HG03097 (cell line): ENCODE measurements around the gene KCNV2.
"Not testable (repeated sequence)": the region's sequence is repeated elsewhere in the genome, so short reads cannot be mapped to it uniquely, and the experiment has no call there.

ENCODE experiments used
- ATAC-seq: cut with Tn5 transposase; IDR thresholded peaks from one replicate; pipeline ENCODE4 v1.9.1; 2021; ENCODE audit not compliant: unreplicated experiment, low FRiP score

The KCNV2 gene

DNA sequence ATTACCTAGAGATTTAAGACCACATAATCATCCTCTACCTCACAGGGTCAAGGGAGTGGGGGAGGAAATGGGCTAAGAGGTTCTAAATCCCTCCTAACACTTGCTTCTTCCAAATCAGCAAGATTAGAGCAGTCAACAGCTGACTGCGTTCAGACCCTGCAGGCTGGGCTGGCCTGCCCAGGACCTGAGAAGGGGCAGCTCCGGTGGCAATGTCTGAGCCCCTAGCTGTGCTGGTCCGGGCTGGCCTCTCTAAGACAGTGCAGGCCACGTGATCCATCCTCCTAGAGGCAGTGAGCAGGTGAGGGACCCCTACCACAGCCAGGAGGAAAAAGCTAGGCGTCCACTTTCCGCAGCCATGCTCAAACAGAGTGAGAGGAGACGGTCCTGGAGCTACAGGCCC is at the start of gene KCNV2:
Gene KCNV2 (plus strand): TSS at position 126 of the 400 bp plus-strand sequence. CDS start 230 bp downstream, at position 356.
- no peak for ATAC-seq

DNA sequence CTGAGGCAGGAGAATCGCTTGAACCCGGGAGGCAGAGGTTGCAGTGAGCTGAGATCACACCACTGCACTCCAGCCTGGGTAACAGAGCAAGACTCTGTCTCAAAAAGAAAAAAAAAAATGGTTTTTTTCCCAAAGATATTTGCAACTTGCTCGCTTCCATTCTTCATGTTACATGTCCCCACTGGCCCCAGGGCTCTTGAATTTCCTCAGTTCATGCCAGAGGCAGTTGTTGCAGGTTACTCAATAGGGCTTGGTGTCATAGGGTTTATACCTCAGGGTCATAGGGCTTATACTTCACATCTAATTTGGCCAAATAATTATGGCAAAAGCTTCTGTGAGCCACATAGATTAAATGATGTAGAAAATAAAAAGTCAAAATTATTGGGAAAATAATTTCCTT is 44.1 kb upstream of the KCNV2 start:
- no peak for ATAC-seq

DNA sequence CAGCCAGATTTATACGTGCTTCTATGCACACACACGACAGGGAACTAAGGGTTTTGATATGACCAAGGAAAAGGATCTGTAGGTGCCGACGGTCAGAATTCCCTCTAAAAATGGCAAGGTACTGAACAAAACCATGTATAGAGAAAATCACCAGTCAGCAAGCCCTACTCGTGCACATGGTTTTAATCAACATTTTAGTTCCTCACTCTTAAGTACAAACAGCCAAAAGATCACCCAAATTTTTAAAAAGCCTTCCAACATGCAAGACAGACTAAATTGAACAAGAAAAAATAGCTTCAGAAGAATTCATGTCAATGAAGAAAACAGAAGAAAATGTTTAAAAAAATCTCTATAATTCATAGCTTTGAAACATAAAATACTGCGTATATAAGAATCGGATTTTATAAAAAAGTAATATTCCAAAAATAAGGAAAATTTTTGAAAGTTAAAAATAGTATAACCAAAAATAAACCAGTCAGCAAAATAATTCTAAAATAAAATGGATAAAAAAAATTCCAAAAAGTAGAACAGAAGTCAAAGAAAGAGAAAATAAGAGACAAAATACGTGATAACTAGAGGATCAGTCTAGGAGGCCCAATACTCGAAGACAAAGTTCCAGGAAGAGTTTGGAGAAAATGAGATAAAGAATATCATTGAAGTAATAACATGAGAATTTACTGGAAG is 43.0 kb upstream of the KCNV2 start:
- ATAC-seq: no peak

DNA sequence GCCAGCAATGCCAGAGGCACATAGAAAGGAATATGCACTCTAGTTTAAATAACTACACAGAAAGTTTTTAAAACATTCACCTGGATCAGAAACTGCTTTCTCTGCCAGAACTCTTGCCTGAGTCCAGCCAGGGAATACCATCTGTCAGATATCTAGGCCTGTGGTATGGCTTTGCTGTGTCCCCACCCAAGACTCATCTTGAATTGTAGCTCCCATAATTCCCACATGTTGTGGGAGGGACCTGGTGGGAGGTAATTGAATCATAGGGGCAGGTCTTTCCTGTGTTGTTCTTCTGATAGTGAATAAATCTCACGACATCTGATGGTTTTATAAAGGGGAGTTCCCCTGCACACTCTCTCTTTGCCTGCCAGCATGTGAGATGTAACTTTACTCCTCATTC is 41.5 kb upstream of the KCNV2 start:
- ATAC-seq: no peak

DNA sequence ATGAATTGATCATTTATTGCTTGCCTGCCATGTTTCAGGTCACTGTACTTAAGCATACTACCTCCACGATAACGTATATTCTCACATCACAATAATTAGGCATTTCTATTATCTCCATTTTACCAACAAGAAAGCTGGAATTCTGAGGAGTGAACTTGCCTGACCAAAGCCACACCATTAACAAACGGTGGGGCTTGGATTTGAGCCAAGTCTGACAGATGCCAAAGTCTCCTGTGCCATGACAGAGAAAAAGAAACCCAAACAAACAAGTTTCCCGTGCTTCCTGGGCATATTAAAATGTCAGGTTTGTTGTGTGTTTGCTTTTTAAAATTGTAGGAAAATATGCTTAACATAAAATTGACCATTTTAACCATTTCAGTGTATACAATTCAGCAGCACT is 40.8 kb upstream of the KCNV2 start:
- no peak for ATAC-seq

DNA sequence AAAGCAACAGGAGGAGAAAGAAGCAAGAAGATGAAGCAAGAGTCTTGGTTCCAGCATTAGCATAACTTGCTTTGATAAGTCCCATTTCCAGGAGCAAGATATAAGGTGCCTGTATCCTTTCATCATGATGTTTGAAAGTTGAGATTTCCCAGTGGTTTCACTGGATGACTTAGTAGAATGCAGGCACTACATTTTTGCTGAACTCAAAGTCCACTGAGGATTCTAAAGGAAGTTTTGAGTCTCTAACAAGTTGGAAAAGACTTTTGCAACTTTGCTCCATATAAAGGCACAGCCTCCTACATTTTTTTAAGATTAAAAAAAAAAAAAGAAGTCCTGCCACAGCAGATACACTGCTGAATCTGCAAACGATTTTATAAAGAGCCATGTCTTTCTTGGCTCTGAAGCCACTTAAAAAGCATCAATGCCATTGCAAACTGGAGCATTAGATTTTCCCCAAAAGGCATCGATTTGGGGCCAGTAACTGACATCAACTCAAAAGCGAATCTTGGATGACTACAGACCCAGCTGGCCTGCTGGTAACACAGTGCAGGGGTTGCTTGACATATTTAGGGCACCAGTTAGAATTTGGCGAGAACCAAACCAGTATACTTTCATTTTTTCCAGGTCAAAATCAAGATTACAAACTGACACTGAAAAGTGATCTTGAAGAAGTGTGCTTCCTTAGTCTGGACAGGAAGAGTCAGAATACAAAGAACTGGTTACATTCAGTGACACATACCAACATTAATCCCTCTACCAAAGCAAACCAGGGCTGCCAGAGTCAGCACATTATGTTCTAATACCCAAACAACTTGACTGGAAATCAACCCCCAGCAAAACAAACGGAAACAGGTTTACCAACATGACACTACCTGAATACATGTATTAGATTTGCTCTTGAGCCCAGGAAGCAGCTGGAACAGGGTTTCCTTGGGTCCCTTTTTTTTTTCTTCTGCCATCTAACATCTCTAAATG is 39.1 kb upstream of the KCNV2 start:
- no peak for ATAC-seq

DNA sequence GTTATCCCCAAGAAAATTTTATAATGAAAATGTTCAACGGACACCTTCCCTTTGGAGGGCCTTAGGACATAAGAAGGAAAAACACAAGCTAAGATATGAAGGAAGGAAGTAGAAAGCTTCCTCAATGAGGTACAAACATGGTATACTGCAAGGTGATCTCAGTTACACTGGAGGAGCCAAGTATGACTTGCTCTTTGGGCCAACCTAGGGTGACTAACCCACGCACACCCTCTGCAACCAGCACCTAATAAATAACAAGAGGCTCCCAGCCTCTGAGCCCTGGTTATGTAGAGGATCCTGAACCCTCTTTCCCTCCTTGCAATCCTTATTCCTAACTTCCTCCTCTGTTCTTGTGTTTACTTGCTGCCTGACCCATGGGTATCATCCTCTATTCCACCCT is 38.3 kb upstream of the KCNV2 start:
- no peak for ATAC-seq

DNA sequence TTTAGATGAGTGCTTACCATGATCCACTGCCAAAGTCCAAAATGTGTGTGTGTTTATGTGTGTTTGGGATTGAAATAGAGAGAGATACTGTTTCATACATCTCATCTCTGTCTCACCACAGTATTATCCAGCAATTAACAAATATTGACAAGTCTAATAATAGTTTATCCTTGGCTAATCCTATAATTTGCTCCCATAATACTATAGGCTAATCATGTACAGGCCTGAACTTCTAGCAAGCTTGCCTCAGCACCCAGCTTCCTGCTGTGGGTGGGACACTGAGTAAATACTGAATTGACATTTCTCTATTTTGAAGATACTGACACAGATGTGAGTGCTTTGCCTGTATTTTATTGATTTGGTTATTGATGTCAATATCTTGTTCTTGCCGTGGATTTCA is 35.3 kb upstream of the KCNV2 start:
- no peak for ATAC-seq

DNA sequence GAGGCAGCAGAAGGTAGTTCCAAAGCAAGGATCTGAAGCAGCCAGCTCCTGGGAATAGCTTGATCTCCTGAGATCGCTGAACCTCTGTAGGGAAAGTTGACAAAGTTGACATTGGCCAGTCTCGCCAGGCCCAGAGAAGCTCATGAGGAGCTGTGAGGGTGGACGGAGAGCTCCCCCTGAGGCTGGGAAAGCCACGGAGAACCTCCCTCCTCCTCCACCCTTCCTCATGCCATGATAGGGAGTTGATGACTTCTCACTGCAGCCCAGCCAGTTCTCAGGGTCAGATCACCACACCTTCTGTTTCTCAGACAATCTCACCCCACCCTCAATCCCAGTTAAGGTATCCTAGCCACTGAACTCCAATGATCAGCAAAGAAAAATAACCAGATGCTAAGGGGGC is 30.4 kb upstream of the KCNV2 start:
- ATAC-seq: no peak

DNA sequence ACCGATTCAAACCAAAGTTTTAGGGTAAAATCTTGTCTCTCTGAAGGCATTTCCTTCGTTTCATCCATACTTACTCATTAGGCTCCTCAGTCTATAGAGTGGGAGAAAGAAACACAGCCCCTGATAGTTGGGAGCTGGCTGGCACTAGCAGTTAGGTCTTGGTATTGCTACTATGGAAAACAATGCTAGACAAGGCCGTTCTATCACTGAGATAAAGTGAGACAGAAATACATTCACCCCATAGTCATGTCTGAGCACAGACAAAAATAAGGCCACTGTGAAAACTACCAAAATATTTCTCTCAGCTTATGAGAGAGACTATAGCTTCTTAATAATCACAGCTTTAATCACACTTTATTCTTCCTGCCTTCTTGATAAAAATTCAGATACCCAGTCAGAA is 28.7 kb upstream of the KCNV2 start:
- no peak for ATAC-seq

DNA sequence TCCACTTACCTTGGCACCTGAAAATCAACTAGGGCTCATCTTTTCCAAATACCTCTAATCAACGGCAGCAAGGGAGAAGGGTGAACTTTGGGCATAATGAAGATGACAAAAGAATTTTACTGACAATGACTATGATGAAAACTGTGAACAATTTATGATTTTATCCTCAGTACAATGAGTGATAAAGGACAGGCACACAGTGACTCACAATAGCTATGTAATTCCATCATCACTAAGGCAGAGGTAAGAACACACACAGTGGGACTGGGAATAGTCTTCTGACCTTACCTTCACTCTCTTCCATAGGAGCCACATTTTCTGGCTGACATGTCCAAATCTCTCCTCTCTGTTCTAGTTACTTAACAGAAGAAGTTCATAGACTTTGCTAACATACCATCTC is 26.1 kb upstream of the KCNV2 start:
- ATAC-seq: no peak

DNA sequence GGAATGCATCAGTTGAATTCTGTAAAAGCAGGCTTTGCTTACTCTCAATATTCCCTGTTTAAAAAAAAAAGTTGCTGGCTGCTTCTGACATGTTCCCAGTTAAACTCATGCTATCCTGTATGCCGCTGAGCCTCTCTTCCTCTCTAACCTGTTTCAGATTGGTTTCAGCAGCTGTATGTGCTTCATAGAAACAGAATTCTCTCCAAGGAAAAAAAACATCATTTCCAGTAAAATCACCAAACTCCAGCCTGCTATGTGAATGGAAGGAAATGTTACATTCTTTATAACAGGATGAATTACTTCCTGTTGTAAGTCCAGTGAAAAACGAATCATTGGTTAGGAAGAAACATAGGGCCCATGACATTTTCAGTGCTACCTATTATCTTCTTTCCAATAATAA is 25.7 kb upstream of the KCNV2 start:
- ATAC-seq: no peak

DNA sequence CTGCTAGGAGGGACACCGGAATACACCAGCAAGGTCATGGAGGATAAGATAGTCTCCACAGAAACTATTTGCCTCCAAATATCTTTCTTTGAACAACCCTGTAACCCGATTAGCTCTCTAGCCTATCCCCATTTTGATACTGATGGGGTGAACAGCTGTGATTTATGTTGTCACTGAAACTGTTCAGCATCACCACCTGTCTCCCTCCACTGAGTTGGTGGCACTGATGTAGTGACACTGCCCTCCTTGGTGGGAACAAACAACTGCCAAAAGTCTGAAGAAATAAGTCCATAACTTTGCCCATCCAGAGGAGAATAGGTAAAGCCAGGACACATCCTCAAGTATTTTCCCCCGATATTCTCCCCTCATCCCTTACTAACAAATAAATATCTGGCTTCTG is 24.3 kb upstream of the KCNV2 start:
- ATAC-seq: no peak

DNA sequence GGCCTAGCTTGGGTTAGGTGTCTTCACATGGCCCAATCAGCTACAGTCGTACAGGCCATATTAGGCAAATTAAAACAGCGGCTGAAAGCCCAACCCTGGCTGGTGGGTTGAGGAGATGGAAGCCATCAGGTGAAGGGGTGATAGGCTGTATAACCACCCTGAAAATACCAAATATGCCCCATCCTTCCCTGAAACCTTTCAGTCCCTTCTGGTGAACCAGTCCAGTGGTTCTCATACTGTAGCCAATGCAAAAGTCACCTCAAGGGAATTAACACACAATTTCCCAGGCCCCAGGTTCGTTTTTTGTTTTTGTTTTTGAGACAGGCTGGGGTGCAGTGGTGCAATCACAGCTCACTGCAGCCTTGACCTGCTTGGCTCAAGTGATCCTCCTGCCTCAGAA is 19.8 kb upstream of the KCNV2 start:
- ATAC-seq: no peak

DNA sequence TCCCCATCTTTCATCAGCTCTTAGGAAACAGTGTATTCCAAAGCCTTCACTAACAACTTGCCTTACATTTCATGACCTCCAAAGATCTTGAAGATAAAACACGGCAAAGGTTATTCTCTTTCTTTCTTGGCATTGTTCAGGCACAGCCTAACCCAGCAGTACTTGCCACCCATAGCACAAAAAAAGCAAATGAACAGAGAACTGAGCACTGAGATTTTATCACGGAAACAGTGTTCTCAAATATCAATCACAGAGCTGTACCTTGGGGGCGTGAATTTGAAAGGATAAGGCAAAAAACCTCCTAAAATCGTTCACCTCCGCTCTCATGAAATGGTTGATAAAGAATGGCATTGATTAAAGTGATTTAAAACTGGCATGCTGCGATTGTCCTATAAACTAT is 16.9 kb upstream of the KCNV2 start:
- ATAC-seq: no peak

DNA sequence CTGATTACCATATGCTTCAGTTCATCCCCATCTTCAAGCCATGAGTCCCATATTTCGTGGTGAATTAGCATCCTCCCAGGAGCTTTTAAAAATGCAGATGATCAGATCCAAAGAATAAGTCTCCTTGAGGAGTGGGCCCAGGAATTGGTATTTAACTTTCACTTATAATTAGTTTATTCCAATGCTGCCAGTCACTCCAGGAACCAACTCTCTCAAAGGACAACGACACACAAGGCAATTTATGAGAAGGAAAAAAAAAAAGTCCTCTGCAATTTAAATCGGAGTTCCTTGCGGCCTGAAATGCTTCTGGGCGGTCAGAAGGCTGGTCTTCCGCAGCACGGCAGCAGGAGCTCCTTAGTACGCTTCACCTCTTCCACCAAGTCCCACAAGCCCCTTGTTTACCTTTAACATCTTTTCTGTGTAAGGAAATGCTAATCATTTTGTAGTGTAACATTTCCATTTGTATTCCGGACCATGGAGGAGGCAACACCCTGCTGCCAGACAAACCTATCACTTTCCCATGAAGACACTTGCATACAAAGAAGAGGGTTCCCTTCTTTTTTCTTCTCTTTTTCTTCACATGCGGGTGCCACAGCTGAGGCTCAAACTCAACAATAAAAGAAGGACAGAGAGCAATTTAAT is 16.3 kb upstream of the KCNV2 start:
- no peak for ATAC-seq

DNA sequence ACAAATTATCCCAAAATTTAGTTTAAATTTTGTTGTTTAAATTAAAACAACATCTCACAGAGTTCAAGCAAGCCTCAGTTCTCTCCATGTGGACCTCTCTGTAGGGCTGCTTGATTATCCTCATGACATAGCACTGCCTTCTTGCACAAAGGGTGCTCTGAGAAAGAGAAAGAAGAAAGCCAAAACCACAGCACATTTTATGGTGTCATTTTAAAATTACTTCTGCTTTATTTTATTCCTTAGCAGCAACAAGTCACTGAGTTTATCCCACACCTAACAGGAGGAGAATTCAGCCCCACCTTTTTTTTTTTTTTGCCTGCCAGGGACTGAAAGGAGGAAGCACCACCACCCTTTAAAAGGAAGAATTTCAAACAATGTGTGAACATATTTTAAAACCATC is 12.8 kb upstream of the KCNV2 start:
- ATAC-seq: no peak

DNA sequence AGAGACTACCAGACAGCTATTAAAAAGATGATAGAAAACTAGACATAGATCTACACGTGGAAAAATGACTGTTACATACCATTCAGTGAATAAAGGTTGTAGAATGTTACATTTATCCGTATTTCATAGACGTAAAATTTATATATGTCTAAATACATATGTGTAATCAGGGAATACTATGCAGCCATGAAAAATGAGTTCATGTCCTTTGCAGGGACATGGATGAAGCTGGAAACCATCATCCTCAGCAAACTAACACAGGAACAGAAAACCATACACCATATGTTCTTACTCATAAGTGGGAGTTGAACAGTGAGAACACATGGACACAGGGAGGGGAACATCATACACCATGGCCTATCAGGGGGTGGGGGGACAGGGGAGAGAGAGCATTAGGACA is 10.1 kb upstream of the KCNV2 start:
- ATAC-seq: not testable (repeated sequence)

DNA sequence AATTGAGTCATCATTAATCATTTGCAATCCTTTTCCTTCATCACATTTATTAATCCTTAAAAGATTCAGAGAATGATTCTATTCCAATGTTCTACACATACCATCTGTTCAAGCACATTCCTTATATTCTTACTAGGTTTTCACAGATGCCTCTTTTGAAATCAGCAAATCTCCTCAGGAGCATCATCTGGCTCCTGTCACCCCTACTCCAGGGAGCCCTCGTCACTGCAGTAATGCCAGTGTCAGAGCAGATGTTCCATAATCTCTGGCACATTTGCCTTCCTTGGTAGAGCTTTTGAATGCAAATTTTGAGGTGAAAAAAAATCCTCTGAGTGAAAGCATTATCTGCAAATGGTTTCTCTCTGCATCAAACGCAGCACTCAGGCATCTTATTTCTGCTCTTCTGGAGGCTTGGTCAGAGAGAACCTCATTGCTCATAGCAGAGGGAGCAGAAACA is 7.6 kb upstream of the KCNV2 start:
- ATAC-seq: no peak

DNA sequence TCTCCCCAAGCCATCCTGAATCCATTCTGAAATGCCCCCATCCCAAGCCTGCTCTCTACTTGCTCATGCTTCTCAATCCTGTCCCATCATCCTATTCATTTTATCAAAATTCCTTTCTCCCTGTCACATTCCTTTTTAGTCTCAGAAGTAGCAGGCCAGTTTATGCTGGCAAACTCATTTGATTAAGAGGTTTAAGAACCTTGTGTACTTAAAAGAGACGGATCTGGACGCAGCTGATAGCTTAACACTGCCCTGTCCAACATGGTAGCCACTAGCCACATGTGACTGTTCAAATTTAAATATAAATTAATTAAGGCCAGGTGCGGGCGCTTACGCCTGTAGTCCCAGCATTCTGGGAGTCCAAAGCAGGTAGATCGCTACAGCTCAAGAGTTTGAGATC is 5.6 kb upstream of the KCNV2 start:
- no peak for ATAC-seq

DNA sequence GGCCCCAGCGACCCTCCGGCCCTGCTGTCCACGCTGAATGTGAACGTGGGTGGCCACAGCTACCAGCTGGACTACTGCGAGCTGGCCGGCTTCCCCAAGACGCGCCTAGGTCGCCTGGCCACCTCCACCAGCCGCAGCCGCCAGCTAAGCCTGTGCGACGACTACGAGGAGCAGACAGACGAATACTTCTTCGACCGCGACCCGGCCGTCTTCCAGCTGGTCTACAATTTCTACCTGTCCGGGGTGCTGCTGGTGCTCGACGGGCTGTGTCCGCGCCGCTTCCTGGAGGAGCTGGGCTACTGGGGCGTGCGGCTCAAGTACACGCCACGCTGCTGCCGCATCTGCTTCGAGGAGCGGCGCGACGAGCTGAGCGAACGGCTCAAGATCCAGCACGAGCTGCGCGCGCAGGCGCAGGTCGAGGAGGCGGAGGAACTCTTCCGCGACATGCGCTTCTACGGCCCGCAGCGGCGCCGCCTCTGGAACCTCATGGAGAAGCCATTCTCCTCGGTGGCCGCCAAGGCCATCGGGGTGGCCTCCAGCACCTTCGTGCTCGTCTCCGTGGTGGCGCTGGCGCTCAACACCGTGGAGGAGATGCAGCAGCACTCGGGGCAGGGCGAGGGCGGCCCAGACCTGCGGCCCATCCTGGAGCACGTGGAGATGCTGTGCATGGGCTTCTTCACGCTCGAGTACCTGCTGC is 839 bp downstream of the KCNV2 start:
- ATAC-seq: no peak
